Measurements from ENCODE around the gene LRRC27.

DNA sequence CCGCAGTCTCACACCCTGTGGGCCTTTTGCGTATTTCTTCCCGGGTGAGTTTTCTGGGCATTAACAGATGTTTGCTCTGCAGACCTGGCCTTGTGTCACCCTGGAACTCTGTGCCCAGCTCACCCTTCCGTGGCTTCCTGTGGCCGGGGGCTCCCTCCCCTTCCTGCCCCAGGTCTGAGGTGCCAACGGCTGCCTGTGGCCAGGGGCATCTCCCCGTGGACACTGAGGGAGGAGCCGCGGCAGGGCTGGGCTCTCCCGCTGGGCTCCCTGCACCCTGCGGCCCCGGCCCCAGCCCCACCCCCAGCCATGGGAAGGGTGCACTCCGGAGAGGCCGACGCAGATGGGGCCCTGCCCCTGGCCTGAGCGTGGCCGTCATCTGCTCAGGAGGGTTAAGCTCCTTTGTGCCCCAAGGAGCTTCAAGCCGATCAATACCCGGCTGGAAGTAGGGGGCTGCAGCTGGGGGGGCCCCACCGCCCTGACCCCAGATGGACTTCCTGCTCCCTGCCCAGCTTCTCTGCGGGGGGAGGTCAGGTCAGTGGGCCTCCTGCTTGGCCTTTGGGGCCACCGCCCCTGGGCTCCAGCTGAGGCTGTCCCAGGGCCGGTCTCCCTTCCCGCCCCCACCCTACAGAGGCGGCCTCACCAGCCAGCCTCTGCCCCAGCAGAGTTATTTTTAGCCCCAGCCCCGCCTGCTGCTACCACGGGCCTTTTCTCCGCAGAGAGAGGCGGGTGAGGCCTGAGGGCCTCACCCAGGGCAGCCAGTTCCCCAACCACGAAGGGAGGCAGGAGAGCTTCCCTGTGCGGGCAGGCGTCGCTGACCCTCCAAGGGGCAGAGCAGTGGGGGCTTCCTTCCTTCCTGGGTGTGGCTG, 89.2 kb downstream of the LRRC27 start:
- TF ChIP-seq, protein P1, sequence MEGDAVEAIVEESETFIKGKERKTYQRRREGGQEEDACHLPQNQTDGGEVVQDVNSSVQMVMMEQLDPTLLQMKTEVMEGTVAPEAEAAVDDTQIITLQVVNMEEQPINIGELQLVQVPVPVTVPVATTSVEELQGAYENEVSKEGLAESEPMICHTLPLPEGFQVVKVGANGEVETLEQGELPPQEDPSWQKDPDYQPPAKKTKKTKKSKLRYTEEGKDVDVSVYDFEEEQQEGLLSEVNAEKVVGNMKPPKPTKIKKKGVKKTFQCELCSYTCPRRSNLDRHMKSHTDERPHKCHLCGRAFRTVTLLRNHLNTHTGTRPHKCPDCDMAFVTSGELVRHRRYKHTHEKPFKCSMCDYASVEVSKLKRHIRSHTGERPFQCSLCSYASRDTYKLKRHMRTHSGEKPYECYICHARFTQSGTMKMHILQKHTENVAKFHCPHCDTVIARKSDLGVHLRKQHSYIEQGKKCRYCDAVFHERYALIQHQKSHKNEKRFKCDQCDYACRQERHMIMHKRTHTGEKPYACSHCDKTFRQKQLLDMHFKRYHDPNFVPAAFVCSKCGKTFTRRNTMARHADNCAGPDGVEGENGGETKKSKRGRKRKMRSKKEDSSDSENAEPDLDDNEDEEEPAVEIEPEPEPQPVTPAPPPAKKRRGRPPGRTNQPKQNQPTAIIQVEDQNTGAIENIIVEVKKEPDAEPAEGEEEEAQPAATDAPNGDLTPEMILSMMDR (IDR thresholded peaks at IDR 0.05) = no peak
- peak in 1 of 2 donors; percentile 4 for TF ChIP-seq POLR2A (IDR thresholded peaks at IDR 0.05)
